Upper lobe of left lung (tissue), 6 donors: Measurements from ENCODE around the gene MTPN. TPM values are rescaled to one million over a fixed set of nuclear protein-coding genes. Genes with fewer than 3 reads are reported as not detected.

Experiments
- ATAC-seq, 2 donors: fragments of 200-7000 bp; cut with Tn5 transposase; one replicate each; pipeline ENCODE4 v1.9.1; 2022; ENCODE audit warnings: mild to moderate bottlenecking in 2 of 2, moderate library complexity in 2 of 2; ENCODE audit not compliant: low FRiP score in 2 of 2
- DNase-seq, 2 donors: peaks; one replicate each; pipeline ENCODE4 v3.0.0-alpha.2; 2019 to 2020
- H3K27ac ChIP-seq, 4 donors: fragments of 200-600 bp; sonication (generic); one replicate each; pipeline ENCODE4 v1.5.1; 2016 to 2019
- H3K27me3 ChIP-seq, 4 donors: fragments of 200-600 bp; sonication (generic); one replicate each; pipeline ENCODE4 v1.5.1; 2017 to 2019
- H3K36me3 ChIP-seq, 4 donors: fragments of 200-600 bp; sonication (generic); one replicate each; pipeline ENCODE4 v1.5.1; 2016 to 2019
- H3K4me1 ChIP-seq, 4 donors: fragments of 200-600 bp; sonication (generic); one replicate each; pipeline ENCODE4 v1.5.1; 2018 to 2019
- H3K4me3 ChIP-seq, 4 donors: fragments of 200-600 bp; sonication (generic); one replicate each; pipeline ENCODE4 v1.5.1; 2017 to 2019; ENCODE audit warnings: mild to moderate bottlenecking in 2 of 4, moderate library complexity in 1 of 4
- H3K9me3 ChIP-seq, 4 donors: fragments of 200-600 bp; sonication (generic); one replicate each; pipeline ENCODE4 v1.5.1; 2018 to 2019
- CTCF ChIP-seq, 6 experiments: fragments of 450-650 bp in 4 of 6; fragments of 200-600 bp in 2 of 6; sonication (generic) in 2 of 6; IDR thresholded peaks; one replicate each; pipeline ENCODE4 v1.5.1; 2016 to 2019; ENCODE audit warnings: antibody characterized with exemption in 6 of 6
- EP300 ChIP-seq, 4 donors: sonication (generic); formaldehyde crosslinking; IDR thresholded peaks; one replicate each; pipeline ENCODE4 v1.5.1; 2017; ENCODE audit warnings: antibody characterized with exemption in 4 of 4, control low read depth in 2 of 4
- POLR2A ChIP-seq, 4 donors: fragments of 450-650 bp; IDR thresholded peaks; one replicate each; pipeline ENCODE4 v1.5.1; 2016 to 2017; ENCODE audit warnings: antibody characterized with exemption in 4 of 4, mild to moderate bottlenecking in 2 of 4
- POLR2AphosphoS5 ChIP-seq, 2 donors: sonication (generic); formaldehyde crosslinking; IDR thresholded peaks; one replicate each; pipeline ENCODE4 v1.5.1; 2017; ENCODE audit warnings: antibody characterized with exemption in 2 of 2
- WGBS, 2 donors: methylation state at CpG; one replicate each; pipeline ENCODE4 v1.1.5; 2017 to 2018; 5-methylcytosine and 5-hydroxymethylcytosine counted together
- total RNA-seq, 6 donors: library from RNA; depleted of rRNA in 4 of 6; stranded (reverse); fragments of >200 nt in 4 of 6; gene quantifications; one replicate each; pipeline versions ENCODE4 v1.1.0 to v1.2.1, GENCODE V29; 2016 to 2021
- donor health status: DM: no; HTN: no; CAD: no; lungs with moderate emphysema.
- donor health status: DM: no; HTN: yes; CAD: no; lungs with severe emphysema.

The MTPN gene
- total RNA-seq, 6 donors from 2014 or later = 34.2 to 145 (median 87.3) TPM

DNA sequence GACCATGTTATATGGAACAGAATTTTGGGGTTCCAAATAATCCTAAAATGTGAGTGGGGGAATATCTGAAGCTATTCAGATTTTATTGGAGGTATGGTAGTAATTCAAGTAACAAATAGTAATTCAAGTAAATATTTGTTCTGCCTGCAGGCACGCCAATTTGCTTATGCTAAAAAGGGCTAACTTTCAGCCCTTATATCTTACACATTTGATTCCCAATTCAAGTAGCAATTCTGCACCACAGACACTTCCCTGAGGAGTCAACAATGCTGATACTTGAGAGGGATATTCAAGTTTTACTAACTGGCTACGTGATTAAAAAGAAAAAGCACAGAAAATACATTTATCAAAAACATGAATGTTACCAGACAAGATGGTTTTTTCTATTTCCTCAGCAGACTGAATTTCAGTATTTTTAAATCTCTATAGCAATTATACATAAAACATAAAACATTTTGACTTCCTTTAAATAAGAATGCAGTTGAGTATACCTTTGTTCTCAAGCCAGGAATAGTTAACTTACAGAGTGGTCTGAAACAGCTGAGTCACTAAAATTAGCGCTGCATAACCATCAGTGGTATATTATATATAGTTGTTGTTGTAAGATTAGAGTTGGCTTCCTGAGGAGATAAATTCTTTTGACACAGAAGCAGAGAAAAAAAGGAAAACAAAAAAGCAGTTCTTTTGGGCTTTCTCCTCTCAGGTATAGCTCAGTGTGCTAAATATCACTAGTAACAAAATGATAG lies 33.9 kb downstream of the MTPN start:
- Histone ChIP-seq H3K9me3 (no peaks in the 10 kb centered on the region), H3K27me3 (no peaks in the 10 kb centered on the region), H3K4me3 (no peak overlapping the region), H3K4me1 (peaks cover 0 to 5% (median 0%) of the 10 kb centered on the region in 4 donors), H3K27ac (no peak overlapping the region), H3K36me3 (peaks cover 0 to 4% (median 0%) of the 10 kb centered on the region in 4 donors)
- ATAC-seq (no peak), DNase-seq (no peak)
- TF ChIP-seq POLR2A (IDR thresholded peaks at IDR 0.05) = no peak
- TF ChIP-seq POLR2AphosphoS5 (IDR thresholded peaks at IDR 0.05) = no peak
- TF ChIP-seq EP300 (IDR thresholded peaks at IDR 0.05) = no peak
- no peak for TF ChIP-seq CTCF (IDR thresholded peaks at IDR 0.05)
- 66 to 71% methylated on average over 3 of the region's 3 CpGs for WGBS, 2 donors

- Histone ChIP-seq H3K27ac (no peak overlapping the region), H3K9me3 (no peaks in the 10 kb centered on the region), H3K4me3 (no peak overlapping the region), H3K4me1 (peaks cover 0 to 6% (median 3%) of the 10 kb centered on the region in 4 donors), H3K27me3 (no peaks in the 10 kb centered on the region), H3K36me3 (peaks cover 0 to 4% (median 0%) of the 10 kb centered on the region in 4 donors)
- ATAC-seq = no peak
- WGBS, 2 donors = 89 to 91% methylated on average over 2 of the region's 2 CpGs
- TF ChIP-seq EP300 (IDR thresholded peaks at IDR 0.05) = no peak
- TF ChIP-seq POLR2A (IDR thresholded peaks at IDR 0.05) = no peak
- TF ChIP-seq POLR2AphosphoS5 (IDR thresholded peaks at IDR 0.05) = no peak
- no peak for TF ChIP-seq CTCF (IDR thresholded peaks at IDR 0.05)
- DNase-seq = no peak
These were observed 34.5 kb downstream of the MTPN start for GRCh38 chr7:135942614-135943013.

DNA sequence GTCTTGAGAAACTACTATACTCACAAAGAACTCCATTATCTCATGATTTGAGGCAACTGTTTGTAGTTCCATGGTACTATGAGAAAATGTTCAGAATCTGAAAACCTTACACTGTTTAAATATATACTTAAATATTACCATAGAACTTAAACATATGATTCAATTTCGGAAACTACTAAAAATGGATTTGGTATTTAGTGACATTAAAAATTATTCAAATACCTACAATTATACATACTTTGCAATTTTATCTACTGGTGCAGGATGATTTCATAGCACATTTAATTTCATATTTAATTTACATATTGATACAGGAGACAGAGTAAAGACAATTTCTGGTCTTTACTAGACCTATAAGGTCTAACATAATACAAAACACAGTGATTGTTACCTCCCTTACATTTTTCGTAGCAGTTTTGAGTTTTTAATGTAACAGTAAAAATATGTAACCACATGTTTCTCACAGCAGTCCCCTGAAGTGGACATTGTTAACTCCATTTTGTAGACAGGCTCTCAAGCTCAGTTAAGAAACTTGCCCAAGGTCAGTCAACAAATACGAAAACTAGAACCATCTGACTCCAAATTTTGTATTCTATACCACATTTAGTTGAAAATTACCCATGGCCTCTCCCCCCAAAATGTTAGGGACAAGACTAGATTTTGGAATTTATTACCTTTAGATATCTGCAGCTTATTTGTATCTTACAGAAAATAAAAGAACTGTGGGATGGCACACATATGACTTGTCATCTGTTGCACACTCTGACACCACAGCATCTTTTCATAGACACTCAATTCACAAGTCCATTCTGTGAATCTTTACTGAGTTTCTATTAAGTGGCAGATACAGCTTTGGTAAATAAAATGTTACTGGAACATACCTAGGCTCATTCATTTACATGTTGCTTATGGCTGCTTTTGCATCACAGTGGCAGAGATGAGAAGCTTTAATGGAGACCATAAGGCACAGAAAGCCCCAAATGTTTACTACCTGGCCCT lies 36.8 kb downstream of the MTPN start:
- Histone ChIP-seq H3K27ac (no peak overlapping the region), H3K9me3 (no peaks in the 10 kb centered on the region), H3K27me3 (no peaks in the 10 kb centered on the region), H3K4me3 (no peak overlapping the region), H3K36me3 (no peaks in the 10 kb centered on the region), H3K4me1 (peaks cover 0 to 9% (median 7%) of the 10 kb centered on the region in 4 donors)
- DNase-seq (no peak), ATAC-seq (no peak)
- 89 to 94% methylated on average over 3 of the region's 3 CpGs for WGBS, 2 donors
- TF ChIP-seq POLR2AphosphoS5 (IDR thresholded peaks at IDR 0.05) (no peak), EP300 (IDR thresholded peaks at IDR 0.05) (no peak), POLR2A (IDR thresholded peaks at IDR 0.05) (no peak), CTCF (IDR thresholded peaks at IDR 0.05) (no peak)

GRCh38 chr7:135939261-135939812 lies 37.8 kb downstream of the MTPN start:
- DNase-seq (no peak), ATAC-seq (no peak)
- no peak overlapping the region for H3K27ac ChIP-seq
- 65 to 74% methylated on average over 8 of the region's 8 CpGs for WGBS, 2 donors
- no peaks in the 10 kb centered on the region for H3K27me3 ChIP-seq
- no peaks in the 10 kb centered on the region for H3K36me3 ChIP-seq
- TF ChIP-seq EP300 (IDR thresholded peaks at IDR 0.05) (no peak), POLR2A (IDR thresholded peaks at IDR 0.05) (no peak), CTCF (IDR thresholded peaks at IDR 0.05) (no peak), POLR2AphosphoS5 (IDR thresholded peaks at IDR 0.05) (no peak)
- H3K4me3 ChIP-seq = no peak overlapping the region
- no peaks in the 10 kb centered on the region for H3K9me3 ChIP-seq
- H3K4me1 ChIP-seq = peaks cover 0 to 9% (median 7%) of the 10 kb centered on the region in 4 donors
